Right lobe of liver (tissue), 4 donors: ENCODE measurements around the gene VPS4B.

Source experiments
- CTCF ChIP-seq, 4 donors: fragments of 200-600 bp in 3 of 4; fragments of 450-650 bp in 1 of 4; IDR thresholded peaks; one replicate each; pipeline versions ENCODE4 v1.5.1 to v1.8.0; 2016 to 2022; ENCODE audit warnings: antibody characterized with exemption in 4 of 4, mild to moderate bottlenecking in 2 of 4
- POLR2A ChIP-seq: fragments of 450-650 bp; IDR thresholded peaks from one replicate; pipeline ENCODE4 v1.6.1; 2017; ENCODE audit warnings: antibody characterized with exemption, mild to moderate bottlenecking
- donor health status: DM: no; HTN: no; CAD: no.
- donor health status: DM: no; HTN: no; CAD: no.
- donor health status: DM: no; HTN: yes; CAD: no.

- TF ChIP-seq POLR2A (no peak), CTCF (IDR thresholded peaks at IDR 0.05) (no peak)
These were observed 22.8 kb upstream of the VPS4B start for GRCh38 chr18:63445037-63445436.
